Urinary bladder (tissue), 4 donors: ENCODE measurements around the gene HSPBP1. TPM values are rescaled to one million over a fixed set of nuclear protein-coding genes. Genes with fewer than 3 reads are reported as not detected.

Experiments used
- DNase-seq: peaks from one replicate; pipeline ENCODE4 v3.0.0-alpha.2; 2015; ENCODE audit errors: extremely low spot score
- H3K27ac ChIP-seq: one replicate; pipeline ENCODE4 v1.5.1; 2013; ENCODE audit warnings: low read depth, mild to moderate bottlenecking, moderate library complexity
- H3K36me3 ChIP-seq: one replicate; pipeline ENCODE4 v1.6.1; 2013; ENCODE audit warnings: mild to moderate bottlenecking, moderate library complexity; ENCODE audit not compliant: insufficient read depth
- H3K4me1 ChIP-seq: one replicate; pipeline ENCODE4 v1.6.1; 2013; ENCODE audit warnings: mild to moderate bottlenecking, moderate library complexity; ENCODE audit not compliant: insufficient read depth
- H3K4me3 ChIP-seq: one replicate; pipeline ENCODE4 v1.5.1; 2013; ENCODE audit warnings: low read depth, low read length
- WGBS: extraction: QIAGEN DNeasy Blood & Tissue Kit; methylation state at CpG from one replicate; pipeline ENCODE4 v1.1.7; 2013; 5-methylcytosine and 5-hydroxymethylcytosine counted together
- polyA plus RNA-seq: library from polyadenylated mRNA; stranded (reverse); fragments of 200-250 nt; gene quantifications from one replicate; pipeline ENCODE4 v1.2.3, GENCODE V29; 2013
- total RNA-seq: library from RNA; depleted of rRNA; stranded (reverse); fragments of >200 nt; gene quantifications from one replicate; pipeline ENCODE4 v1.2.3, GENCODE V29; 2014
- donor health status: healthy with polysubstance abuse.
- donor health status: healthy.

HSPBP1 gene
- total and polyA plus RNA-seq, 2 donors, result 6.5 to 56.3 TPM

- no peak for DNase-seq
- Histone ChIP-seq H3K36me3 (no peaks in the 10 kb centered on the region), H3K27ac (no peak overlapping the region), H3K4me1 (peaks cover 1% of the 10 kb centered on the region), H3K4me3 (no peak overlapping the region)
- 73% methylated on average over 15 of the region's 15 CpGs for WGBS
These were observed 21.1 kb upstream of the HSPBP1 start for GRCh38 chr19:55300886-55301458.

- no peaks in the 10 kb centered on the region for H3K36me3 ChIP-seq
- WGBS, result 86% methylated on average over 10 of the region's 10 CpGs
These were observed 20.1 kb upstream of the HSPBP1 start for GRCh38 chr19:55299991-55300390.

DNA sequence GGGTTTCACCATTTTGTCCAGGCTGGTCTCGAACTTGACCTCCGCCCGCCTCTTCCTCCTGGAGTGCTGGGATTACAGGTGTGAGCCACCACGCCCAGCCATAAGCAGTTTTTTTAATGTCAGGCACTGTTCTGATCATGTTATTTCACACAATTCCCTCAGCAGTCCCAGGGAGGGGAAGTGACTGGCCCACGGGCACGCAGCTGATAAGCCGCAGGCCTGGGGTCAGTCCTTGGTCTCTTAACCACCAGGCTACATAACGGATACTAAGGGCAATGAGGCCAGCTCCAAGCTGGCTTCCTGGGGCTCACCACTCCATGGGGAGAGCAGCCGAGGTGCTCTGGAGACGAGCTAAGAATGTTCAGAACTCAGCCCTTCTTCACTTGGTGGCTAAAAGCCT, 17.4 kb upstream of the HSPBP1 start:
- DNase-seq, result no peak
- H3K4me3 ChIP-seq, result no peak overlapping the region
- 88% methylated on average over 10 of the region's 10 CpGs for WGBS
- H3K4me1 ChIP-seq, result peaks cover 1% of the 10 kb centered on the region
- no peak overlapping the region for H3K27ac ChIP-seq
- H3K36me3 ChIP-seq, result no peaks in the 10 kb centered on the region

More at GRCh38 chr19:55299991-55300390, 20.1 kb upstream of the HSPBP1 start:
- Histone ChIP-seq H3K27ac (no peak overlapping the region), H3K4me1 (peaks cover 1% of the 10 kb centered on the region), H3K4me3 (no peak overlapping the region)
- DNase-seq, result no peak

DNA sequence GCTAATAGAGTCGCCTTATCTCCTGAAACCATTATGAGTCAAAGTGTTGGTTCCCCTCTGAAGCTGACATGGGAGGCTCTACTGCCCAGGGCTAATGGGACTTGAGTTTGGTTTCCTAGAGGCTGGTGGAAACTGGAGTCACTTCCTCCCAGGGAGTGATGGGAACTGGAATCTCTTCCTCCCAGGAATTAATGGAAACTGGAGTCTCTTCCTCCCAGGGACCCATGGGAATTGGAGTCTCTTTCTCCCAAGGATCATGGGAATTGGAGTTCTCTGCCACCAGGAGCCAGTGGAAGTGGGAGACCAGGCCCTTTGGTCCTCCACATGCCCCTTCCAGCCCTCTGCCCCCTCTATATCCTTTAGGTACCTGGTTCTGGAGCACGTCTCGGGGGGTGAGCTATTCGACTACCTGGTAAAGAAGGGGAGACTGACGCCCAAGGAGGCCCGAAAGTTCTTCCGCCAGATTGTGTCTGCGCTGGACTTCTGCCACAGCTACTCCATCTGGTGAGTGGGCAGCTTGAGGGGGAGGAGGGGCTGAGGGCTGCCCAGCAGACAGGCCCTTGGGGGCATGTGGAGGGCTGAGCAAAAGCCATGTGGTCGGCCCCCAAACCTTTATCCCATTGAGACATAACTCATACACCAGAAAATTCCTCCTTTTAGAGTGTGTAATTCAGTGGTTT, 9.3 kb upstream of the HSPBP1 start:
- Histone ChIP-seq H3K4me1 (no peaks in the 10 kb centered on the region), H3K36me3 (no peaks in the 10 kb centered on the region)
- 94% methylated on average over 9 of the region's 9 CpGs for WGBS

DNA sequence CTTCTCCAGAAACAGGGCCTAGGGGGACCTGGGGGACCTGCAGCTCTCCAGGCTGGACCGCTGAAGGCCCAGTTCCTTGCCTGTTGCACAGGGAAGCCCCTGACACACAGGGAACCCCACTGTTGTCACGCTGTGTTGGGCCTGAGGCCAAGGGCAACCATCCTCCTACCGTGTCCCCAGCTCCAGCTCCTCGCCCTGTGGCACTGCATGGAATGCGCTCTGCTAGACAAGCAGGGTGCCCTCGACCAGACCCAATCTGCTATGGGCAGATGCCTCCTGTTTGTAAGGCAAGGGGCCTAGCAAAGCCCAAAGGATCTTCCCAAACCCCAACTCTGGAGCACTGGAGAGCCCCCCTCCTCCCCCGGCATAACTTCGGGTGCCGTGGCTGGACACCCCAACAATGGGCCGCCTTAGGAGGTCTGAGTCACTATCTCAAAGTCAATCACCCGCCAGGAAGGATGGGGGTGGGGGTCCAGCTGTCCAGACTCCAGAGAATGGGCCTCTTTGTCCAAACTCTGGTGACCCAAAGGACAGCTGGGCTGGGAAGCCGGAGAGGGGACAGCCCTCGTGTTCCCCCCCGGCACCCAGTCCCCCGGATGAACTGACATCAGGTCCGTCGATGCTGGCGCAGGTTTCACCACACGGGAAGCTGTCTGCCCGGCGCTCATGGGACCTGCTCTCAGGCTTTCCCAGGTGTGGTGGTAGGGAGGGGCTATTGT, 7.6 kb upstream of the HSPBP1 start:
- WGBS, result 90% methylated on average over 21 of the region's 21 CpGs
- DNase-seq, result no peak
- H3K27ac ChIP-seq, result no peak overlapping the region

More for the DNA sequence above, 9.3 kb upstream of the HSPBP1 start:
- Histone ChIP-seq H3K4me3 (no peak overlapping the region), H3K27ac (no peak overlapping the region)
- no peak for DNase-seq

GRCh38 chr19:55285229-55285890, 5.5 kb upstream of the HSPBP1 start:
- no peak for DNase-seq
- Histone ChIP-seq H3K4me3 (no peak overlapping the region), H3K36me3 (no peaks in the 10 kb centered on the region), H3K4me1 (no peaks in the 10 kb centered on the region), H3K27ac (no peak overlapping the region)
- WGBS, result 31% methylated on average over 18 of the region's 18 CpGs

More for the DNA sequence above, 7.6 kb upstream of the HSPBP1 start:
- no peaks in the 10 kb centered on the region for H3K36me3 ChIP-seq
- H3K4me3 ChIP-seq, result no peak overlapping the region
- no peaks in the 10 kb centered on the region for H3K4me1 ChIP-seq

DNA sequence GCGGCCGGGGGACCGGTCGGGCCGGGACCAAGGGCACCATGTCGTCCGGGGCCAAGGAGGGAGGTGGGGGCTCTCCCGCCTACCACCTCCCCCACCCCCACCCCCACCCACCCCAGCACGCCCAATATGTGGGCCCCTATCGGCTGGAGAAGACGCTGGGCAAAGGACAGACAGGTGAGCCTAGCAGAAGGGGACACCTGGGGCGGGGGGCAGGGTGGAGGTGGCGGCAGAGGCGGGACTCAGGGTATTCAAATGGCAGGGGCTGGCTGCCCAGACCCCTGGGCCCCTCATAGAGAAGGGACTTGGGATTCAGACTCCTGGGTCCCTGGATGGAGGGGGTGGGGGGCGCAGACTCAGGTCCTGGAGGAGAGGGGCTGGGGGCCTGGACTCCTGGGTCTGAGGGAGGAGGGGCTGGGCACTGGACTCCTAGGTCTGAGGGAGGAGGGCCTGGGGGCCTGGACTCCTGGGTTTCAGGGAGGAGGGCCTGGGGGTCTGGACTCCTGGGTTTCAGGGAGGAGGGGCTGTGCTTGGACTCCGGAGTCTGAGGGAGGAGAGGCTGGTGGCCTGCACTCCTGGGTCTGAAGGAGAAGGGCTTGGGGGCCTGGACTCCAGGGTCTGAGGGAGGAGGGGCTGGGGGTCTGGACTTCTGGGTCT, 4.6 kb upstream of the HSPBP1 start:
- Histone ChIP-seq H3K36me3 (no peaks in the 10 kb centered on the region), H3K27ac (no peak overlapping the region), H3K4me3 (peak overlapping the region; percentile 64), H3K4me1 (no peaks in the 10 kb centered on the region)
- 13% methylated on average over 16 of the region's 16 CpGs for WGBS
- DNase-seq, result no peak

DNA sequence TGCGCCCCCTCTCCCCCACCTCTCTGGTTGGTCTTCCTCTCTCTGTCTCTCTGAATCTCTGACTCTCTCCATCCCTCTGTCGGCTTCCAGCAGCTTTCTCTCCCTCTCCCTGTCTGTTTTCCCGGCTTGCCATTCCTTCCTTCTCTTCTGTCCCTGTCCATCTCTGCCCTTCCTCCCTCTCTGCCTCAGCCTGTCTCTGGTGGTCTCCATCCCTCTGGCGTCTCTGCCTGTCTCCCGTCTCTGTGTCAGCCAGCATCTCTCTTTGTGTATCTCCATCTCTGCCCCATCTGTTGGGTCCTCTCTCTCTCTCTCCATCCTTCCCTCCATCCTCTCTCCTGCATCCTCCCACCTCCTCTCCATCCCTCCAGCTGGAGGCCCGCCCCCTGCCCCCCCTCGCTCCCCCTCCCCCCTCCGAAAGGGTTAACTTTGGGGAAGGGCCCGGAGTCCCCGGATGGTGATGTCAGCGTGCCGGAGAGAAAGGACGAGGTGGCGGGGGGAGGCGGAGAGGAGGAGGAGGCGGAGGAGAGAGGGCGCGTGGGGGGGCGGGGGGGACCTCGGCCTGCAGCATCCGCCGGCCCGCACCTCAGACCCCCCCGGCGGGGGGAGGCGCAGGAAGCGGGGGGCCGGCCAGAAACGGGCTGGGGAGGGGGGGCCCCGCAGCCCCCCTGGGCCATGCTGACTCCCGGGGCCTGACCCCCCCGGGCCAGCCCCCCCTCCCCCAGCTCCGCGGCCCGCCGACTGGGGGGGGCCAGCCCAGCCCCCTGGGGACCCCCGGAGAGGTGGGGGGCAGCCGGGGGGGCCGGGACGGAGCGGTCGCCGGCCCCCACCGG, 3.9 kb upstream of the HSPBP1 start, which contains the start of gene BRSK1:
Gene BRSK1, plus strand, starts transcription at position 450 of the 830 bp plus-strand sequence. CDS start 446 bp downstream, outside the sequence.
- no peaks in the 10 kb centered on the region for H3K36me3 ChIP-seq
- peak within 1 kb of the TSS; percentile 64 for H3K4me3 ChIP-seq
- 3% methylated on average over 41 of the region's 44 CpGs for WGBS
- H3K27ac ChIP-seq, result no peak within 1 kb of the TSS
- DNase-seq, result peak; percentile 58
- H3K4me1 ChIP-seq, result no peaks in the 10 kb centered on the region

DNA sequence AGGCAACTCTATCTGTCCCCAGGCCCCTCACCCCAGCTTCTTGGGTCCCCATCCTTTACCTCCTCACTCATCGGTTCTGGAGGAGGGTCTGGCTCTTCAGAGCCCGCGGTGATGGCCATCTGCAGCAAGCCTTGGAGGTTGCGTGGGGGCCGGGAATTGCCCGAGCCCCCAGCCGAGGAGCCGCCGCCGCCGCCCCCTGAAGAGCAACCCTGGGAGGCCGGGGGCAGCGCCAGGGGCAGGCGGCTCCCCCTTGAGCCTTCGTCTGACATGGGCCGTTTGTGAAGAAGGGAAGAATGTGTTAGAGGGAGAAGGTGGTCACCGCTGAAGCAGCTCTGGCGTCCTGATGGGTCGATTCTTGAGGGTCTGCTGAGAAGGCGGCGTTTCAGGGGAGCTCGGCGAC, 570 bp downstream of the HSPBP1 start:
- WGBS, result 2% methylated on average over 23 of the region's 23 CpGs
- H3K36me3 ChIP-seq, result no peaks in the 10 kb centered on the region

DNA sequence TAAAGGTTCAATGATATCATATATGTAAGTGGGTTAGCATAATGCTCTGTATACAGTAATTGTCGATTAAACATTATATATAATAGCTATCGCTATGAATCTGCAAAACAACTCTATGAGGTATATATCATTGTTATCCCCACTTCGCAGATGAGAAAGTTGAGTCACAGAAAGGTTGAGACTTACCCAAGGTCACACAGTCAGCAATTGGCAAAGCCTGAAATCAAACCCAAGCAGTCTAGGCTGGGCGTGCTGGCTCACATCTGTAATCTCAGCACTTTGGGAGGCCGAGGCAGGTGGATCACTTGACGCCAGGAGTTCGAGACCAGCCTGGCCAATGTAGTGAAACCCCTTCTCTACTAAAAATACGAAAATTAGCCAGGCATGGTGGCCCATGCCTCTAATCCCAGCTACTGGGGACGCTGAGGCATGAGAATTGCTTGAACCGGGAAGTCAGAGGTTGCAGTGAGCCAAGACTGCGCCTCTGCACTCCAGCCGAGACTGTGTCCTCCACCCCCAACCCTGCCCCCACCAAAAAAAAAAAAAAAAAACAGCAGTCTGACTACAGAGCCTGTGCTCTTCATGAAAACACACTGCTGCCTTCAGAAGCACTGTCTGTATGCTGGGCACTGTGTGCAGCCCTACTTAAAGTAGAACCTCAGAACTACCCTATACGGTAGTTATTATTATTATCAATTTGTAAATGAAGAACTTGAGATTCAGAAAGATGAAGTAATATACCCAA, 1.3 kb downstream of the HSPBP1 start:
- no peak overlapping the region for H3K27ac ChIP-seq

More for the DNA sequence above, 570 bp downstream of the HSPBP1 start:
- Histone ChIP-seq H3K27ac (no peak overlapping the region), H3K4me1 (no peaks in the 10 kb centered on the region), H3K4me3 (peak overlapping the region; percentile 77)
- DNase-seq, result no peak

GRCh38 chr19:55277494-55277893, 2.4 kb downstream of the HSPBP1 start:
- DNase-seq, result no peak
- 93% methylated on average over 17 of the region's 17 CpGs for WGBS
- Histone ChIP-seq H3K4me3 (no peak overlapping the region), H3K36me3 (no peaks in the 10 kb centered on the region), H3K4me1 (no peaks in the 10 kb centered on the region), H3K27ac (no peak overlapping the region)

More for the DNA sequence above, 1.3 kb downstream of the HSPBP1 start:
- no peaks in the 10 kb centered on the region for H3K4me1 ChIP-seq
- no peak for DNase-seq
- no peaks in the 10 kb centered on the region for H3K36me3 ChIP-seq
- WGBS, result 87% methylated on average over 13 of the region's 13 CpGs
- H3K4me3 ChIP-seq, result no peak overlapping the region
